GM18520 (cell line): ENCODE results near the gene NTN3.
"Not testable (repeated sequence)": the region's sequence is repeated elsewhere in the genome, so short reads cannot be mapped to it uniquely, and the experiment has no call there.

ENCODE experiments used
- ATAC-seq: cut with Tn5 transposase; IDR thresholded peaks from one replicate; pipeline ENCODE4 v1.9.1; 2021; ENCODE audit not compliant: unreplicated experiment

Gene NTN3

DNA sequence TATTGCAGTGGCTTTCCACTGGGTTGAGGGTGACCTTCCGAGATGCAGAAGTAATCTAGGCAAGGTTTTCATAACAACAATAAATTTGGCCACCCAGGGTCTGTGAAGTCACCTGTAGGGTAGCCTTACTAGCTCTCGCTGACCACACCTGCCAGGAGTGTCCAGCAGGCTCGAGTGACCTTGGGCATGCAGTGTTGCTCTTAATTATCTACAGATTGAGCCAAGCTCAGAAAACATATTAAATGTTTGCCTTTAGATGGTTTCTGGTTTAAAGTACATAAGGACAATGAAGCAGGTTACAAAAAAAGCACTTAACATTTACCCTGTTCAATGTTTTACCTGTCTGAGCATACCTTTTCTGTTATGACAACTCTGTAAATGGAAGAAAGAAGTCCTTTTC, 5.6 kb downstream of the NTN3 start:
- no peak for ATAC-seq

DNA sequence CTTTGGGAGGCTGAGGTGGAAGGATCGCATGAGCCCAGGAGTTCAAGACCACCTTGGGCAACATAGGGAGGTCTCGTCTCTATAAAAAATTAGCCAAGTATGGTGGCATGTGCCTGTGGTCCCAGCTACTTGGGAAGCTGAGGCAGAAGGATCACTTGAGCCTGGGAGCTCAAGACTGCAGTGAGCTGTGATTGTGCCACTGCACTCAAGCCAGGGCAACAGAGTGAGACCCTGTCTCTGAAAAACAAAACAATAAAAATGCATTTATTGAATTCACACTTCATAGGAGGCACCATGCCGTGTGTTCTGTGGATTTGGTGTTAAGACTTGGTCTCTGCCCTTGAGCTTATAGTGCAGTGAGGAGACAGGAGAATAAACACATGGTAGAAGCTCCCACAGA, 6.2 kb downstream of the NTN3 start:
- ATAC-seq: no peak

DNA sequence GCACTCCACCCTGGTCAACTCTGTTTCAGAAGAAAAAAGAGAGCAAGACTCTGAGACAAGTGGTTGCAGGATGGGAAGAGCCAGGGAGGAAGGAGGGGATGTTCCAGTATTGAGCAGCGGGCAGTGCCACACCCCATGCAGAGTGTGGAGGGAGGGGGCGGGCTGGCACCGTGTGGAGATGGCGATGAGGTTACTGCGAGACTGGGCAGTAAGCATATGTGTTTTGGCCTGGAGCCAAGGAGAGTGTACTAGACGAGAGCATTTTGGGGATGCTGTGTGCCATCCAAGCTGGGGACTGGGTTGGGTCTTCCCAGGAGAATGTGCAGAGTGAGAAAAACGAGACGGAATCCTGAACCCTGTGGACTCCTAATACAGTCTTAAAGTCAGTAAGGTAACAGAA, 7.2 kb downstream of the NTN3 start:
- ATAC-seq: no peak

DNA sequence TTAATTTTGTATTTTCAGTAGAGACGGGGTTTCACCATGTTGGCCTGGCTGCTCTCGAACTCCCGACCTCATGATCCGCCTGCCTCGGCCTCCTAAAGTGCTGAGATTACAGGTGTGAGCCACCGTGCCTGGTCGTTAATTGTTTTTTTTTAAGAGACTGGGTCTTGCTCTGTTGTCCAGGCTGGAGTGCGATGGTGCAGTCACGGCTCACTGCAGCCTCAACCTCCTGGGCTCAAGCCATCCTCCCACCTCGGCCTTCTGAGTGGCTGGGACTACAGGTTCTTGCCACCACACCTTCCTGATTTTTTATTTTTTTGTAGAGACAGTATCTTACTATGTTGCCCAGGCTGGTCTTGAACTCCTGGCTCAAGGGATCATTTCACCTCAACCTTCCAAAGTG, 8.9 kb downstream of the NTN3 start:
- ATAC-seq: not testable (repeated sequence)

DNA sequence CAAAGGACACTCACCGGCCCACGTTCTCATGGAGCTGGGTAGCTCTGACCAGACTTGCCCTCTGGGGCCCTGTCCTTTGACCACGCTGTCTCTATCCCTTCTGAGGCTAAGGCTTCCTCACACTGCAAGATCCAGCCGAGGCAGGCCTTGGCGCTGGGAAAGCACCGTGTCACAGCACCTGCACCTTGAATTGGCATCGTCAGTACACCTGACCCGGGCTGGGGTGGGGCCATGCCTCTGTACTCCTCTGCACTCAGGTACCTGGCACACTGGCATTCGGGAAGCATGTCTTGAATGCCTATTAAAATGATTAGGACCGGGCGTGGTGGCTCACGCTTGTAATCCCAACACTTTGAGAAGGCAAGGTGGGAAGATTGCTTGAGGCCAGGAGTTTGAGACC, 9.9 kb downstream of the NTN3 start:
- ATAC-seq: no peak

DNA sequence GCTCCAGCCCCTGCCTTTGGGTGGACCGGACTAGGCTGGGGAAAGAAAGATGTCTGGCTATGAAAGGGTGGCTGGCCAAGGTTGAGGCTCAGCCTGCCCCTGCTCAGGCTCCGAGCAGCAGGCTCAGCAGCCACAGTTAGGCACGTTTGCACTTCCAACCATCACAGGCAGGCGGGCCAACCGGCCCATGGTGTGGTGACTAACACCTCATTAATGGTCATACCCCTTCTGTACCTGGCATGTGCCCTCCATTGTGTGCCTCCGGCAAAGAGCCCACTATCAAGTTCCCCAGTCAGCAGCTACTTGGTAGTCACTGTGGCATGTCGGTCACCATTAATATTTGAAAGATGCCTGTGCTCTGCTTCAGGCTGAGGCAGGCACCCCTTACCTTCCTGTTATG, 10.6 kb downstream of the NTN3 start:
- ATAC-seq: no peak

DNA sequence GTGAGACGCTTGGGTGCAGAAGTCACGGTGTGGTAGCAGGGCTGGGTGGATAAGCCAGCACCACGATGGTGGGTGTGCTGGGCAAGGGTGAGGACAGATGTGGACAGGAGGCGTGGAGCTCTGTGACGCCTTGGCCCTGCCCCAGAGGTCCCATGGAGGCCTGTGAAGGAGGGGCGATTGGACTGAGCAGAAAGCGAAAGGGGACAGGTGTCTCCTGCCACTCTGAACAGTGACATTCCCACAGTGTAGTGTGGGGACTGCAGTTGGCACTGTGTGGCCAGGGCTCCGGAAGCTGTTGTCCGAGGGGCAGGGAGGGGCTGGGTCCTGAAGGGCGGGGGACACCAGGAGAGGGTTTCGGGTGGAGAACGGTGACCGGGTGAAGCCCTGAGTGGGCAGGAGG, 11.2 kb downstream of the NTN3 start:
- ATAC-seq: no peak

DNA sequence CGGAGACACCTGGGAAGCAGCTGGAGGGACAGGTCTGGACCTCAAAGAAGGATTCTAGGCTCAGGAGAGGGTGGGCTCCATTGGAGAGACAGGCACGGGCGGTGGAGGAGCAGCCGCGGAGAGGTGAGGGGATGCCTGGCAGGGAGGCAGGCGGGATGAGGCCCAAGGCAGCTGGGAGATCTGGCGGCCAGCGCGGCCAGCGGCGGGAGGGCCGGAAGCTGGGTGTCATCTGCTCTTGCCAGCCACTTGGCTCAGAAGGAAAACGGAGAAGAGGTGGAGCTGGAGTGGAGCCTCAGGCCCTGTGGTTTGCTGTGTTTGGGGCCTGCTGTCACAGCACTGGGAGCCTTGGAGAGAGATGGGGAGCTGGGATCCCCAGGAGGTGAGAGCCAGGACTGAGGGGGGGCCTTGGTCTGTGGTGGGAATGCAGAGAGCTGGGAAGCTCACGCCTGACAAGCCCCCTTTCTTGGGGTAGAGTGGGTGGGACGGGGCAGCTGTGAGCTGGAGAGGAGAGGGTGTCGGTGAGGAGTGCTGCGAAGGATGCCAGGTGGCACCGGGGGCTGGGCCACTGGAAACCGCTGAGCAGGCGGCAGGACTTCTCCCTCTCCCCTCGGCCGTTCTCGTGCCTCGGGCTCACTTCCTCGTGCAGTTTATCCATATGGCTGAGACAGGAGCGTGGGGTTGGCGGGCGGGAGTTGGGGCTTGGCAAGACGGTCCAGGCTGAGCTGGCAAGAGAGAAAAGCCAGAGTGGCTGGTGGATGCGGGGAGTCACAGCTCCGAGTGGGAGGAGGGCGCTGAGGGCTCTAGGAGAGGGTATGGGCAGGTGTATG, 11.8 kb downstream of the NTN3 start:
- ATAC-seq: no peak

DNA sequence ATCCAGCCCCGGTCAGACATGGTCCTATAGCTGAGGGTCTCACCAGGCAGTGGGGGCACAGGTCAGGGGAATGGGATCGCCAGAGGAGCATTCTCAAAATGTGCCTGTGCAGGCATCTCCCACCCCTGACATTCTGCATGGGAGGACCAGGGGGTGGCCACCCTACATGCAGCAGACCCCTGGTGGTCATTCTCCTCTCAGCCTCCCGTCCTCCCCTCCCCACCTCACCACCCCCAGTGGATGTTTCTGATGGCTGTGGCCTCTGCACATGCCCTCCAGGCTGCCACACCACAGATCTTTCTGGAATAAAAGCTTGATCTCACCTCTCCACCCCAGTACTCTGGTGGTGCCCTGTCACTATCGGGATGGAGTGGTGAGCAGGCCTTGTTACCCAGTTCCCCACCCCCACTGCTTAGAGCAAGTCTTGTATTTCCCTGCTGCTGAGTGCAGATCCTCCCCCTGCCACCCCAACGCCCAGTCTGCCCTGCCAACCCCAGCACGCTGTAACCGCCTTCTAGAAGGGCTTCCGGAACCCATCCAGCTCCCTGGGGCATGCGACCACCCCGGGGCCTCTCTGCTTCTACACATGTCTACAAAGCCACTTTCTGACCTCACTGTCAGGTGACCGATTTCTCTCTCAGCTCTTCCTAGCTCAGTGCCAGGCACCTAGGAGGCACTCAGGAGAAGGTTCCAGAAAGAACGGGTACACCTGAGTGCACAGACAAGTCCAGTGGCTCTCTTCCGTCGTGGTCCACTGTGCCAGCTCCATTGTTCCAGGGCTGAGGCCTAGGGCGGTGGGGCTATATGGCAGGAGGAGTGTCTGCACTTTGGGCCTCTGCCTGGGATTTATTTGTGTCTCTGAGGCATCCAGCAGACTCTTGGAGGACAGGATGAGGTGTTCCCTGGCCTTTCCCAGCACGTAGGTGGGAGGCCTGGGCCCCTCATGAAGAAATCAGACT, 13.1 kb downstream of the NTN3 start:
- ATAC-seq: no peak

DNA sequence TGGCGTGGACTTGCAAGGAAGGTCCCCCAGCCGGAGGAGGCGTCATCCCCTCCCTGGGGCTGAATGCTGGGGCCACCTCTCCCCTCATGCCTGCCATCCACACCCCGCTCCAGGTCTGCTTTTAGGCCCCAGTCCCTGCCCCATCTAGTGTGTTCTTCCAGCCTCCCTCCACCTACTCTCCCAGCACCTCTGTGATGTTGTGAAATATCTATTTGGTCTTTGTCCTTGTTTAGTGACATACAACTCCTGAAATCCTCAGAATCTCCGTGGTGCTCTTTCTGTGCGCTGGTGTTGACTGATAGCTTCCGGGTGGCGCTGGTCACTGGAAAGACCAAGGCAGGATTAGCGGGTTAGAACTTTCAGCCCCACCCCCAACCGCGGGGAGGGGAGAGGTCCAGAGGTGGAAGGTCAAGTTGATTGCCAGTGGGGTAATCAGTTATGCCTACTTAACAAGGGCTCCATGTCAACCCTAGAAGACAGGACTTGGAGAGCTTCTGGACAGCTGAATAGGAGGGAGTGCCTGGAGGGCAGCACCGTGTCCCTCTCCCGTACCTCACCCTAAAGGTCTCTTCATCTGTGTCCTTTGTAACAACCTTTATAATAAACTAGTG, 13.9 kb downstream of the NTN3 start:
- ATAC-seq: no peak

DNA sequence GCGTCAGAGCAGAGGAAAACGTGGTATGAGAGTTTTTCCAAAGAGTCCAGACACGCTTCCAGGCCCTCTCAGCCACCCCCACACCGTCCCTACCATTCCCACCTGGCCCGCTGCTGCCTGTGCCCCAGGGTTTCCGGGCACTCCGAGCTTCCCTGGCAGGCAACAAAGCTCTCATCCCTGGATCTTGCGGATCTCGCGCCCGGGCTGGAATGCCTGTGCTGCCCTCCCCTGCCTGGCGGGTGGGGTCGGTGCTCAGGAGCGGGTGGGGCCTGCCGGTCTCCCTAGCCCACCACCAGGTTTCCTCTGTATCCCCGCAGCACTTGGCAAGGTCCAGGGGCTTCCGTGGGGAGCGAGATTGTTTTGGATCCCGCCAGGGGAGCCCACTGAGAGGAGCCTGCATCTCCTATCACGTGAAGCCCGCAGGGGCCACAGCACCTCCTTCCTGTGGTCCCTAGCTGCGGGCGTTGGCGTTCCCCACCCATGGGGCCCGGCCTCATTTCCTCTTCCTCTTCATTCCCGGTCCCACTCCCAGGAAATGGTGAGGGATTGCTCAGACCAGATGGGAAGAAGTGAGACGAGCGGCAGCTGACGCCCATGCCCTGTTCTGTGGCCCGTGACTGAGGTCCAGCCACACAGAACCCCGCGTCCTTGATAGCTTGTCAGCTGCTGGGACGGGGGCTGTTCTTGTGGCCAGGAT, 14.9 kb downstream of the NTN3 start:
- ATAC-seq: no peak

DNA sequence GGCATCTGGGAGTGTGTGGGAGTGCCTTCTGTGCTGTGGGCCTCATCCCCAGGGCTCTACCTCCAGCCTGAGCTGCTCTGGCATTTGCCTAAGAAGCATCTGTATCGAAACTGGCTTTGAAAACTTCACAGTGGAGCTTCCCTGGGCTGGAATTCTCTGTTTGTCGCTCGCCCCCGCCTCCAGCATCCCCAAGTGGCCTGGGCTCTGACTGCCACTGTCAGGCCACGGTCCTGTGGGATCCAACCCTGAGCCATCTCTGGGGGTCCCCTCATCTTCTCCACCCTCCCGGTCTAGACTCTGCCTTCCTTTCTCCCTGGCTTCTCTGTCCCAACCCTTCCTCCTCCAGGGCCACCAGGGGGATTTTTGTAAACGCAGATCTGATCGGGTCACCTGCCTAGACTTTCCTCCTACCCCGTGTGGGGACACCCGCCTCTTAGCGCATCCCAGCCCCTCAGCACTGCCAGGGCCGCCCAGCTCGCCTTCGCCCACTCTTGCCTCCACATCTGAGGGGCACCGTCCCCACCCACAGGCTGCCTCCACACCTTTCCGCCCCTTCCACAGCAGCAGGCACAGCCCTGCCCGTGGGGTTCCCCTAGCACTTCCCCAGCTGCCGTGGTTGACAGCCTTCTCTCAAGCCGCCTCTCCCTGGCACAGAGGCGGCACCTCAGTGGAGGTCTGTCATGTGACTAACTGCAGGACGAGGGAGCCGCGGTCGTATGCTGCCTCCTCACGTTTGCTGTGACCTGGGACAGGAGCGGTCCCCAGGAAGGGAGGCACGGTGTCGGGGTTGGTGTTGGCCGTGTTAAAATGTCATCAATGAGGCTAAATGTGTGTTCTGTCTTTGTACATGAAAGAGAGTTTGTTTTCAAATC, 15.8 kb downstream of the NTN3 start:
- ATAC-seq: peak; percentile 67

DNA sequence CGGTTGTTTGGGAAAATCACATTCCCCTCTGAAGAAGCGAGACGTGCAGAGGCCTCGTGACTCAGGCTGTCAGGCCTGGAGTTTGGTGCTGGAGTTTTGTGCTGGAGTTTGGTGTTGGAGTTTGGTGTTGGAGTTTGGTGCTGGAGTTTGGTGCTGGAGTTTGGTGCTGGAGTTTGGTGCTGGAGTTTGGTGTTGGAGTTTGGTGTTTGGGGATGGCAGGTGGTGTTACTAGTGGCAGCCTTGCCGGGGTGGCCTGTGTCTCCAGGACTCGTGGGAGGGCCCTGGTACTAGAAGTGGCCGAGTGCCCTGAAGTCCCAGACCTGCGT, 16.4 kb downstream of the NTN3 start:
- no peak for ATAC-seq

DNA sequence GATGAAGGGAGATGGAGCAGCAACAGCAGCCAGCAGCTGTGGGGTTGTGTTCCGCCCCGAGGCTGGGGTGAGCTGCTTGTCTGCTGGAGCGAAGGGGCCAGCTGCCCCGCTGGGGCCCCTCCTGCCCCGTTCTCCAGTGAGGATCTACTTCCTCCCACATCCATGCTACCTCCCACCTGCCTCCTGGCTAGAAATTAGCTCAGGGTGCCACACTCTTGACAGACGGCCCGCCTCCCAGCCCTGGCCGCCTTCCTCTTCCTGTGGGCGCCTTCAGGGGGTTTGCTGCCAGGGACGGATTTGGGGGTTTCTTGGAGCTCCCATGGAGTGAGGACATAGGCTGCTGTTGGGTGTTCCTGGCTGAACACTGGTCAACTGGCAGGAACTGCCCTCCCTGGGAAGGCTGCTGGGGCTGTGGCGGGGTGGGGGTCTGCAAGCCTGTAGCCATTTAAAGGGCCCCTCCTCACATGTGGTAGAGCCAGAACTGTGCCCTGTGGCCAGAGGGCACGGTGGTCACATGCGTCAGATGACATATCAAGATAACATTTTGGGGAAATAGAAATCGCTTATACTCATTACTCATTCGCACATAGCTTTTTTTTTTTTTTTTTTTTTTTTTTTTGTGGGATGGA, 16.9 kb downstream of the NTN3 start:
- ATAC-seq: no peak

DNA sequence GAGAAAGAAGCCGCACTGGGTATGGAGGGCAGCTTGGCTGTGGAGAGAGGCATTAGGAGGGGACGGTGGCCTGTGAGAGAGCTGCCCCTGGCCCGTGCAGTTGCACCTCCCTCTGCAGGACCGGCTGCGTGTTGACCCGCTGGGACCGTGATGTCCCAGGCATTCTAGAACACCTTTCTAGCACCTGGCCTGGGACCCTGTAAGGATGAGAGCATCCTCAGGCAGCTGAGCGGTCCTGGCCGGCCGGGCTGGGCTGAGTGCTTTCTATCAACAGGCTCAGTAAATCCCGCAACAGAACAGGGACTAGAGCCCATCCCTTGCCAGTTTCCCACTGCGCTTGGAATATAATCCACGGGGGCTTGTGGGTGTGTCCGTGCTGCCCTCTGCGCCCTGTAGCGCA, 18.5 kb downstream of the NTN3 start:
- ATAC-seq: no peak

DNA sequence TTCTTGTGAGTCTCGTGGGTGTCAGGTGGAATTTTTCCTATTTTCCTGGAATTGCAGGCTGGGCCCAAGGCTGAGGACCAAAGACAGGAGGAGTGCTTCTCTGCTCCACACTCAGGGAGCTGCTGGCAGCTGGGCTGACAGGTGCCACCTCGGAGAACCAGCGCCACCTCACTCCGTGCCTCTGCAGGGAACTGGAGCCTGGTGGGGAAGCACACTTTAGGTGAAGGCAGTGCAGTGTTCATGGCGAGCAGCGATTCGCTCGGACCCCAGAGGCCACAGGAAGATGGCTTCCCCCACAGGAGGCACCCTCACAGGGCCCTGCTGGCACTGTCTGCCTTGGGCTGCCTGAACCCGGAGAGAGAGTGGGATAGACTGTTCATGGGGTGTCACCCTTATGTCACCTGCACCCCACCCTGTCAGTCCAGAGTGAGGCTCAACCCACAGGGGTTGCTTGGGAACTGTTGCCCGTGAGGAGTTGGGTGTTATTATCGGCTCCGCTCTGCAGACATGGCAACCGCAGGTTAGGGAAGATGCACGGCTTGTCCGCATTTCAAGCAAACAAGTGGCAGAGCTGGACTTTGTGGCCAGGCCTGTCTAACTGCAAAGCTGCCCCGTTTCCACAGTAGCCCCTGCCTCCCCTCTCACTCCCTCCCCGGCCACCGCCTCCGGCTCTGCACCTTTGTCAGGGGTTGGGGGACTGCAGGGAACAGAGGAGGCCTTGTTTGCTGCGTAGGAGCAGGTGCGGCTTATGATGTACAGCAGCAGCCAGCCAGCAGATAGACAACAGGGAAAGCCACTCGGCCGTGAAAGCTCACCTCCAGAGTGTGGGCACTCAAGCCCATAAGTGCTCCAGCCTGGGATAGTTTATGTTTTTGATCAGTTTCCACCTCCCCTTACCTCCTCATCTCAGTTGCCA, 19.4 kb downstream of the NTN3 start:
- ATAC-seq: no peak

DNA sequence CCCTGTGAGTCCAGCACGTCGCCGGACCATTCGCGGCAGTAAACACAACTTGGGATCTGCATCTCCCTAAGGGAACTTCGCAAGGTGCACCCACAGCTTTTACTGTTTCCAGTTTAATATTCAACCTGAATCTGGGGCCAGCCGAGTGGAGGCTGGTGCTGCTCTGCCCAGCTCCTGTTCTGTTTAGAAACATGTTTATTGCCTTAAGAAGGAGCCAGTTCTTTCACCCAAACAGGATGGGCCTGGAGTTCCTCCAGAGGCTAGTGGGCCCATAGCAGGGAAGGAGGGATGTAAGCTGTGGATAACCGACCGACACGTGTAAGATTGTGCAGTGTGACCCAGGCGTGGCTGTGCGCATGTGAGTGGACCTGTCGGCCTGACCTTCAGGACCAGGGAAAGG, 21.2 kb downstream of the NTN3 start:
- ATAC-seq: no peak

DNA sequence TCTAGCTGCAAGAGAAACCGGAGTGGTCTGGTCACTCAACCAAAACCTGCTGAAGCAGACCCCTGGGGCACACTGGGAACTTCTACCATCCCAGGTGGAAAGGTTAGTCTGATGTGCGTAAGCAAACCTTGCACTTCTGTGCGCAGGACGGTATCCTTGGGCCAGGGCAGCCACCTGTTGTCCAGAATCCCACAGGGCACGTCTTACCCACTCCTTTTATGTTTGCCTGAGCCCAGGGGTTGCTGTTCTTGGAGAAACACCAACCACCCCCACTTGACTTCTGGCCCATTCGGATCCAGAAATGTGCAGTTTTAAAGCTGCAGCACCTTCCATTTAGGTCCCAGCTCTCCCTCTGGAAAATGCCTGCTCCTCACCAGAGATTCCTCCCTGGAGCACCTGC, 22.5 kb downstream of the NTN3 start:
- ATAC-seq: no peak

DNA sequence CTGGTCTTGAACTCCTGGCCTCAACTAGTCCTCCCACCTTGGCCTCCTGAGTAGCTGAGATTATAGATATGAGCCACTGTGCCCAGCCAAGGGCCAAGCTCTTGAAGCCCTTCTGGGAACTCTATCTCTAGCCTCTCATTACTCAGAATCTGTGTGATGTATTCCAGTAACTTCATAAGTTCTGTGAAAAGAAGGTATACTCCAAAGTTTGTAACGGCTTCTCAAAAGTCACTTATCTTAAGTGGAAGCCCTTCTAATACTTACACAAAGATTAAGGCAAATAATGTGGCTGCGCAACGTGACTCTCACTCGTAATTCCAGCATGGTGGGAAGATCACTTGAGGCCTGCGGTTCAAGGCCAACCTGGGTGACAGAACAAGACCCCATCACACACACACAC, 23.5 kb downstream of the NTN3 start:
- ATAC-seq: no peak
